Panc1 (cell line): ENCODE data around the gene ADGRL1.

ENCODE experiments used
- CTCF ChIP-seq: fragments of 450-650 bp; IDR thresholded peaks from 2 replicates; pipeline ENCODE4 v1.5.1; 2017; ENCODE audit warnings: mild to moderate bottlenecking
- POLR2AphosphoS5 ChIP-seq: IDR thresholded peaks from 2 replicates; pipeline ENCODE4 v1.6.1; 2012; ENCODE audit warnings: mild to moderate bottlenecking, low read depth, low read length, moderate library complexity
- SIN3A ChIP-seq: IDR thresholded peaks from 2 replicates; pipeline ENCODE4 v1.6.1; 2012; ENCODE audit warnings: low read depth, mild to moderate bottlenecking, low read length, moderate library complexity, borderline replicate concordance; ENCODE audit not compliant: insufficient read depth
- TCF7L2 ChIP-seq: IDR thresholded peaks from 2 replicates; pipeline ENCODE4 v1.6.1; 2011; ENCODE audit warnings: mild to moderate bottlenecking, low read depth, low read length, inconsistent platforms

- TF ChIP-seq CTCF (no peak), POLR2AphosphoS5 (no peak), TCF7L2 (no peak), SIN3A (no peak)
Measured at GRCh38 chr19:14165990-14166830, 39.8 kb downstream of the ADGRL1 start.
